Ammon's horn (tissue), 1 donor: ENCODE data around the gene CMC4.

Source experiments
- DNase-seq: peaks from one replicate; pipeline ENCODE4 v3.0.0-alpha.2; 2016; ENCODE audit warnings: low spot score

Gene CMC4

DNA sequence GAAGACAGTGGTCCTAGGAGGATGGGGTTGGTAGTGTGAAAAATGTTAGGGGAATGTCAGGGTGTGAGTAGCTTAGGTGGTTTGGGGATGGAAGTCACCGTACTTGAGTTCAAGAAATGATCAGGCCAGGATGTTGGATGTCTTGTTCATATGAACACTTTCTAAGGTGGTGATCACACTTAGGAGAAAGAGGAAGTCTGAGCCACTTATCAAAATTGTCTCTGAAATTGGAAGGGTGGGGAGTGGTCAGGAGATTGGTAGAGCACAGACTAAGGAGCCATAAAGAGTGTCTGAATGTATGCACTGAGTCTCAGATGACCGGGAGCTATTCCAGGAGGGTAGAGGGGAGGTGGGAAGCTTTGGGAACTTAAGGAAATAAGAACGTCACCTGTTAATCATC, 17.3 kb downstream of the CMC4 start:
- DNase-seq: no peak

DNA sequence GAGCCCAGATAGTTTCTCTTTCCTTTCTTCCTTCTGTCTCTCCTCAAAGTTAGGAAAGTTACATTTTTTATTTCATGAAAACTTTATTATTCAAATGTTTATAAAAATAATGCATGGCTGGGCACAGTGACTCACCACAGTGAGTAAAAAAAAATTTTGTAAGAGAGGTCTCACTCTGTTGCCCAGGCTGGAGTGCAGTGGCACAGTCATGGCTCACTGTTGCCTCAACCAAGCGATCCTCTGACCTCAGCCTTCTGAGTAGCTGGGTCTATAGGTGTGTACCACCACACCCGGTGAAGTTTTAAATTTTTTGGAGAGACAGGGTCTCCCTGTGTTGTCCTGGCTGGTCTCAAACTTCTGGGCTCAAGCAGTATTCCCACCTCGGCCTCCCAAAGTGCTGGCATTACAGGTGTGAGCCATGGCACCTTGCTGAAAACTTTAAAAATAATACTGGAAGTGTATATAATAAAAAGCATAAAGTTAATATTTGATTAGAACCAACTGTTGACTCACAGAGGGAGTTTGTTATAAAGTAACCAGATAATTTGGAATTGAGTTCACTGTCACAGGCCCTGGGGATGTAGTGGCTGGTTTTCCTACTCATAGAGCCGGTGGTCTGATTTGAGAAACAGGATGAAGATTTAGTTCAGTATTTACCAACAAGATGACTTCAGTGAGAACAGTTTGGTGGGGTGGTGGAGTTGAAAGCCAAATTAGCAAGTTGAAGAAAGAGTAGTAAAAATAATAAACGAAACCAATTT, 18.0 kb downstream of the CMC4 start:
- DNase-seq: no peak

DNA sequence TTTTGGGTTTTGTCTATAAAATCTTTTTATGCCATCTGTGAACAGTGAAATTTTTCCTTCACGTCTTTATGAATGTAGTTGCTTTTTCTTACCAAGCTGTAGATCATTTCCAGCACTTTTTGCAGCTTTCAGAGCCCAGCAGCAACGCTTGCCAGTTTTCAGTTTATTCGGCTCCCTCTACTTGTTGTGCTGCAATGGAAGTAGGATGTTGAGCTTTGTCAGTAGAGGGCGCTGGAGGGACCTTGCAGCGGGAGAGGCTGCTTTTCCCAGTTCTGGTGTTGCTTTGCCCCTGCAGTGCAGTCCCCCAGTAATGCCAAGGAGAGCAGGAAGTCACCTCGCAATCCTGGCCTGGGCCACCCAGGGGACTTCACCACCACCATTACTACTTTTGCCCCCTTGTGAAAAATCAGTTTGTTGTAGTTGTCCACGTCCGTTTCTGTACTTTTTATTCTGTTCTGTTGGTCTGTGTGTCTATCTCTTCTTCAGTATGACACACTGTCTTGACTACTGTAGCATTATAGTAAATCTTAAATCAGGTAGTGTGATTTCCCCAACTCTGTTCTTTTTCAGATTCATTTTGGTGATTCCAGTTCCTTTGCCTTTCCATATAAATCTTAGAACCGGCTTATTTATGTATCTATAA, 21.8 kb downstream of the CMC4 start:
- peak; percentile 75 for DNase-seq

DNA sequence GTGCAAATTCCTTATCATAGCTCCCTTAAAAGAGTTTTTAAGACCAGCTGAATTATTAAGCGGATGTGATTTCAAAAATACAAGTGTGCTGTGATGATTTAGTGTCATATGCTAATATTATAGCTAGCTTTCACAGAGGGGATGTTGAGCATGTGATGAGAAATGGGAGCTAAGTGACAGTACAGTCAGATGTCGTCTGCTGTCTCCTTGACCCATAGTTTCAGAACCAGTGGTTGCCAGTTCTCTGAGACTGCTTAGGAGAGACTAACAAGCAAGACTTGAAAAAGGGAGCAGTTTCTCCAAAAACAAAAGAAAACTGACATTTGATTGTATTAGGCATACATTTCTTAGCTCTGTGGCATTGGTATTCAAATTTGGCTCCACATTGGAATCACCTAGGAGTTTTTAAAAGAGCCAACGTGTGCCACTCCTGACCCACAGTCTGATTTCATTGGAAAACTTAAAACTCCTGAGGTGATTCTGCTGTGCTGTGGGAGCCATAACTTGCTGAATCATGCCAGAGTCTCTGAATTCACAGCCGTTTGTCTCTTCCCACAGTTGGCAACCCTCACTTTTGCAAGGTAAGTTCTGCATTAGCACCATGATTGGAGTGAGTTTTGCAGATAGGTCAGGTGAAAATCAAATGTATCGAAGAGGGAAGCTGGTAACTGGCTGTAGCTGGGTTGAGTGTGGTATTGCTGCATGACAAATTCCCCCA, 24.0 kb downstream of the CMC4 start:
- DNase-seq: no peak

DNA sequence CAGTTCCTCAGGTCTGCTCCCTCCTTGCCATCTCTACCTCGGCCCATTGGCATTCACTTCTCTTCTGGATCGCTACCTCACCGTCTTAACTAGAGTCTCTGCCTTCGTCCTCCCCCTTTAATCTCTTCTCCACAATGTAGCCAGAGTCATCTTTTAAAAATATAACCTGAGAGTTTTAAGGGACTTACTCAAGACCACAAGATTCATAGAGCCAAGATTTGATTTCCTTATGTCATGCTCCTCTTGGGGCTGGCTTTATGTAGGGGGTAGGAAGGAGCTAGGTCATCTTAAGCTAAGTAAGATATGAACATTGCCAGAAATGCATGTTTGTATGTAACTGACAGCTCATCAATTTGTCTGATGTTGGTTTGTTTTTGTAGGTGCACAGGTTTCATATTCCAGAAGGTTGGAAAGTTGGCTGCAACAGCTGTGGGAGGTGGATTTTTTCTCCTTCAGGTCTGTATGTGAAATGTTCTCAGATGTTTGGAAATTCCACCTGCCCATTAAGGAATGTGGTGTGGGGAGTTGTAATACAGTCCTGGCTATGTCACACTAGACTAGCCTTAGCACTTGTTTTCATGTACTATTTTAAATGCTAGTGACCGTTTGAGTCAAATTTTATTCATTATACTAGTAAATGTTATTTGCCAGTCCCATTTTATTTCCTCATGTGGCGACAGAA, 24.7 kb downstream of the CMC4 start:
- no peak for DNase-seq

DNA sequence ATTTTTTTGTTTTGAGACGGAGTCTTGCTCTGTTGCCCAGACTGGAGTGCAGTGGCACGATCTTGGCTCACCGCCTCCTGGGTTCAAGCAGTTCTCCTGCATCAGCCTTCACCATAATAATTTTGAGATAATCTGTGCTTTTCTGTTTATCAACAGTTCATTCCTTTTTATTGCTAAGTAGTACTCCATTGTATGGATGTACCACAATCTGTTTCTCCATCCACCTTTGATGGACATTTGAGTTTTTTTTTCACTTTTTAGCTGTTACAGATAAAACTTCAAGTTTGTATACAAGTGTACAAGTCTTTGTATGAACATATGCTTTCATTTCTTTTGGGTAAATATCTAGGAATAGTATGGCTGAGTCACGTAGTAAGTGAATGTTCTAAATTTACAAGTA, 35.2 kb downstream of the CMC4 start:
- no peak for DNase-seq

DNA sequence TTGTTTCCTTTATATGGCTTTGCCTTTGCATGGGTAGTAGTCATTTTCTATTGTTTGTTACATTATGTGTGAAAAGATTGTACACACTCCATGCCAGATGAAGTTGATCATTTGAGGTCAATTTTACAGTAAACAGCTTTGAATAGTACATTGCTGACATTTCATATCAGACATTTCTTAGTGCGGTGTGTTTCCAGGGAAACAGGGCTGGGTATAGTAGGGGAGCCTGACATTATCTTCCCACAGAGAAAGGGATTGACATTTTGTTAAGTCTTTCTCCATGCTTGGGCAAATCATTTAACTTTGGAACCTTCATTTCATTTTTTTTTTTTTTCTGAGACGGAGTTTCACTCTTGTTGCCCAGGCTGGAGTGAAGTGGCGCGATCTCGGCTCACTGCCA, 39.3 kb downstream of the CMC4 start:
- DNase-seq: no peak

DNA sequence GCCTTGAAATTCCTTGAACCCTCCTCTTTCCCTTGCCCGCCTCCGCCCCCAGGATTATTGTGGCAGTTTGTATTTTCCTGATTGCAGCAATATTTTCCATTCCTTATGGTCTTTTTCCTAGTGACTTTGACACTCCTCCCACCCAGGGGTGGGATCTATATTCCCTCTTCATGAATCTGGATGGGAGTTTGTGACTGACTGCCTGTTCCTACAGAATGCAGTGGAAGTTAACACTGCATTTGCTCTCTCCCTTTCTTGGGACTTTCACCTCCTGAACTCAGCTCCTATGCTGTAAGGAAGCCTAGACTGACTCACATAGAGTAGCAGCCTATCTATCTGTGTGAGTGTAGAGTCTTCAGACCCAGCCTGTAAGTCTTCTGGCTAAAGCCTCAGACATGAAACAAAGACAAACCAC, 42.1 kb downstream of the CMC4 start:
- DNase-seq: no peak

DNA sequence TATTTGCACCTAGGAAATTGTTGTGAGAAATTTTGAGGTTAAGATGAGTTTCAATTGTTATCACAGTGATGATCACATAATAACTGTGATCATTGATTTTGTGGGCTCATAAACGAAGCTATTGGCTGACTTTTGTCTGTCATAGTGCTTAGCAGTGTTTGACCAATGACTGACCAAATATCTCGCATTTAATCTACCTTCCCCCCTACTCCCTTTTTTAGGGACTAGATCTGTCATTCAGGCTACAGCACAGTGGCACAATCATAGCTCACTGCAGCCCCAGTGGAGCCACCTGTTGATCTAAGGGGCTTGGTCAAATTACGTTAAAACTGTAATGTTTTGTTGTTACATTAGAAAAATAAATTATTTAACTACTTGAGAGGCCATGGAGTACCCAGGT, 42.8 kb downstream of the CMC4 start:
- DNase-seq: no peak

DNA sequence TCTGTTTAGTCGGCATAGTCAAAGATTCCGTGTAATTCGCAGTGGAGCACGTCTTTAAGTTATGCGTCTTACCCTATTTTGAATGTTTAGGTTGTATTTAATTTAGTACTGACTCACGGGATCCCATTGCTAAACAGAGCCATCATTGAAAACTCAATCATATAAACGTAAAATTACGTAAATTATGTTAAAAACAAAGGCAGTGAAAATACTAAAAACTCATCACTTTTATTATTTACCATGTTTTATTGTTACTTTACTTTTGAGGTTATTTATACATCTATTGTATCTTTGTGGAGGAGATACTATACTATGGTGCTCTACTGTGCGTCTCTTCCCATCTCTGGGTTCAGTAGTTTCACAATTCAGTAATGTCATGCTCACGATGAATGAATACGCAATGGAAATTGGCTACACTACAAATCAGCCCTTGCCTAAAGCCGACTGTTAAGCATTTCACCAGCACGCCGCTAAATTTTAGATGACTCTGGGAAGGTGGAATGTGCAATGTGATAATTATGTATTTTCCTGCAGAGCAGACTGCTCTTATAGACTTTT, 43.3 kb downstream of the CMC4 start:
- DNase-seq: peak; percentile 8

DNA sequence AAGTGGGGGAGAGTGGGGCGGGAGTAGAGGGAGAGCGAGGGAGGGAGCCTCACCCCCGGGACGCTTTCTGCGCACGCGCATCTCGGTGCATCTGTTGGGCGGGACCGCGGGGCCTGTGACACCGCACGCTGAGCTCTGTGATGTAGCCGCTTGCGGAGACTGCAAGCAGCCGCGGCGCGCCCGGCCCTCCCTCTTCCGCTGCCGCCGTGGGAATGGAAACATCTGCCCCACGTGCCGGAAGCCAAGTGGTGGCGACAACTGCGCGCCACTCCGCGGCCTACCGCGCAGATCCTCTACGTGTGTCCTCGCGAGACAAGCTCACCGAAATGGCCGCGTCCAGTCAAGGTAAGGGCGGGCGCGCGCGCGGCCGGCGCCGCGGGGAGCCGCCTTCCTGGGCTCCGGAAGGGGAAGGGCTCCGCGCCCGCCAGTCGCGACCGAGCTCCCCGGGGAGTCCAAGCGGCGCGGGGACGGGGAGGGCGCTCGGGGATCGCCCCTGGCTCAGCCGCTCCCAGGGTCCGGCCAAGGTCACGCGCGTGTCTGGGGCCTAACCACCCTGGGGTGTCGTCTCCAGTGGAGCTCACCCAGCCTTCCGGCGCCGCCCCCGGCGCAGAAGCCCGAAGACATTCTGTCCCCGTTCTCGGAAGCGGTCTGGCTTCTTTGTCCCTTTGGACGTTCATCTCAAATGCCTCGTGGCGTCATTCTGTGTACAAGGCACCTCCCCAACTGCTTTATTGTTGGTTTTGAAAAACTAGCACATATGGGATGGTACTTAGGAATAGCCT, 44.0 kb downstream of the CMC4 start, which contains the start of gene FUNDC2:
Gene FUNDC2 (plus strand): TSS at position 118 of the 782 bp plus-strand sequence. CDS start 95 bp downstream, at position 213.
- peak; percentile 93 for DNase-seq

DNA sequence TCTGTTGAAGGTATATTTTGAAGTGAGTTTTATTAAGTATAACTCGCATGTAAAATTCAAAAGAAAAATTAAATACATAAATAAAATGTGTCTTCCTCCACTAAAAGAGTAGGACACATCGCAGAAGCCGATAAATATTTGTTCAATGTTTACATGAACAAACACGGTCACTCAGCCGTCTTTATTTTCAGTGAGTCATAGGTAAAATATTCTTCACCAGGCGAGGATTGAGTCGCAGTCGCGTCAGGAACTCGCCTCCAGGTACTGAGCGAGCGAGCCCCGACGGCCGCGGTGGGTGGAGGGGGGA, 44.6 kb downstream of the CMC4 start:
- no peak for DNase-seq

DNA sequence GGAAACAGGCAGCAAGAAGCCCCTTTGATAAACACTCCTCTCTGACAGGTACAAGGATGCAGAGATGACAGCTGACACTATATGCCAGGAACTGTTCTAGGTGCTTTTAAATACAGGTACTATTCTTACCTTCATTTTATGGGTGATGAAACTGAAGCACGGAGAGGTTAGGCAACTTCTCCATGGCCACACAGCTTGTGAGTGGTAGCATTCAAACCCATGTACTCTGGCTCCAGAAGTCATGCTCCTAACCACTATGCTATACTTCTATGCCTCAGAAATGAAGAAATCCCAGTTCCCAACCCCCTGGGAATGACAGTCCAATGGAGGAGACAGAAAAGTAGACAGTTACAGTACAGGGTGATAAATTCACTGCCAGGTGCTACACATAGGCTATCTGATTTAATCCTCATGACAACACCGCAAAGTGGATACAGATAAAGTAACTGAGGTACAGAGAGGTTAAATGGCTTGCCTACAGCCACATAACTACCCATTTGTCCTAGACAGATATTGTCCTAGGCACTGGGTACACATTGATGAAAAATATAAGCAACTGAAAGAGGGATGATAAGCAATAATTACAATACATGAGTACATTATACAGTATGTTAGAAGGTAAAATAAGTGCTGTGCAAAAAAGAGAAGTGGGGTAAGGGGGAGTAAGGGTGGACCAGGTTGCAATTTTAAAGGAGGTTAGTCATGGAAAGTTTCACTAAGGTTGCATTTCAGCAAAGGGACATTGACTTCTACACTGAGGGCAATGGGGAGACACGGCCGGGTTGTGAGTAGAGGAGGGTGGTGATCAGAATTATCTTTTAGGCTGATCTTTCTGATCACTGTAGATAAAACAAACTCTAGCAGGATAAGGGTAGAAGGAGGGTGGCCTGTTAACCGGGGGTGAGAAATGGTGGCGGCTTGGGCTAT, 46.8 kb downstream of the CMC4 start:
- no peak for DNase-seq

DNA sequence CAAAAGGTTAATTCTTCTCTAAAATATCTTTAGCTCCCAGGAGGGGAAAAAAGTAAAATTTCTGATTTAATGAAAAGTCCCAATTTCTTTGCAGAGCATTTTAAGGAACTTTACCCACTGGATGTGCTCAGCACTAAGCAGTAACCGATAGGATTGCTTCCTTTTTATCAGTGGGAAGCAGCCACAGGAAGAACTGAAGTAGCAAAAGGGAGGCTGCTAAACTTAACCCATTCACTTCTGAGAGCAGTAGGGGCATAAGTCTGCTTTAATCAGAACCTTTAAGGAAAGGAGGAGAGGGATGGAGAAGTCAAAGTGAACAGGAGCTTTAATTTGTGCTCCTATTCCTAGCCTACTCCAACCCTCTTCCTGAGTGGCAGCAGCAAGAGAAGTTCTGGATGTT, 48.4 kb downstream of the CMC4 start, which contains the start of gene F8:
Gene F8 (minus strand): TSS at position 139 of the 400 bp plus-strand sequence. CDS start 171 bp downstream, outside the sequence.
- DNase-seq: no peak

DNA sequence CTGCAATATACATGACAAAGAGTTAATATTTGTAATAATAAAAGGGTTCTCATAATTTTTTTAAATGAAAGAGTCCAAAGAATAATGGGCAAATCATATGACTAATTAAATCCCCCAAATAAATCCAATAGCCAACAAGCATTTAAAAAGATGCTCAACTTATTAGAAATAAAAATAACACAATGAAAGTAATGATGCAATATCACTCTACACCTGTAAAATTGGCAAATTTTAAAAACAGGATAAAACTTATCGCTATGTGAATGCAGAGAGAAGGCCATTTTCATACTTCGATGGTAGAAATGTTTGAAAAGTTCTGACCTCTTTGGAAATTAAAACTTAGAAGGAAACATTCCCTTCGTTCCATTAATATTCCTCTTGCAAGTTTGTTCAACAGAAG, 50.3 kb downstream of the CMC4 start:
- no peak for DNase-seq
